Measurements from ENCODE around the gene TCEAL3.
"Not testable (repeated sequence)": the region's sequence is repeated elsewhere in the genome, so short reads cannot be mapped to it uniquely, and the experiment has no call there.

Gene TCEAL3

GRCh38 chrX:103647630-103648029, 39.9 kb downstream of the TCEAL3 start:
- H3K9me3 ChIP-seq = no peaks in the 10 kb centered on the region
- H3K4me3 ChIP-seq (ENCODE audit: low read depth in 1 of 2, low read length in 1 of 2) = no peak overlapping the region
- no peaks in the 10 kb centered on the region for H3K4me1 ChIP-seq (ENCODE audit: control insufficient read depth in 1 of 2, insufficient read depth in 1 of 2, low read depth in 1 of 2, low read length in 1 of 2)
- H3K36me3 ChIP-seq = no peaks in the 10 kb centered on the region
- no peak overlapping the region for H3K27ac ChIP-seq
- TF ChIP-seq CTCF (IDR thresholded peaks at IDR 0.05) = no peak
- no peaks in the 10 kb centered on the region for H3K27me3 ChIP-seq

- Histone ChIP-seq H3K4me1 (ENCODE audit: control insufficient read depth in 1 of 2, insufficient read depth in 1 of 2, low read depth in 1 of 2, low read length in 1 of 2) (no peaks in the 10 kb centered on the region), H3K27me3 (no peaks in the 10 kb centered on the region), H3K36me3 (no peaks in the 10 kb centered on the region), H3K27ac (no peak overlapping the region), H3K4me3 (ENCODE audit: low read depth in 1 of 2, low read length in 1 of 2) (no peak overlapping the region), H3K9me3 (no peaks in the 10 kb centered on the region)
- TF ChIP-seq CTCF (IDR thresholded peaks at IDR 0.05) = no peak
Observed at GRCh38 chrX:103651151-103651773, 43.5 kb downstream of the TCEAL3 start.

- not testable (repeated sequence) for H3K4me3 ChIP-seq (ENCODE audit: low read depth in 1 of 2, low read length in 1 of 2); H3K9me3 ChIP-seq; H3K27me3 ChIP-seq; H3K27ac ChIP-seq; H3K4me1 ChIP-seq (ENCODE audit: control insufficient read depth in 1 of 2, insufficient read depth in 1 of 2, low read depth in 1 of 2, low read length in 1 of 2); H3K36me3 ChIP-seq
Observed at GRCh38 chrX:103655230-103656000, 47.7 kb downstream of the TCEAL3 start.

GRCh38 chrX:103656617-103657016, 48.9 kb downstream of the TCEAL3 start:
- Histone ChIP-seq H3K4me1 (ENCODE audit: control insufficient read depth in 1 of 2, insufficient read depth in 1 of 2, low read depth in 1 of 2, low read length in 1 of 2) (no peaks in the 10 kb centered on the region), H3K27me3 (no peaks in the 10 kb centered on the region), H3K4me3 (ENCODE audit: low read depth in 1 of 2, low read length in 1 of 2) (no peak overlapping the region), H3K9me3 (no peaks in the 10 kb centered on the region), H3K36me3 (no peaks in the 10 kb centered on the region), H3K27ac (no peak overlapping the region)
- no peak for TF ChIP-seq CTCF (IDR thresholded peaks at IDR 0.05)

- not testable (repeated sequence) for H3K9me3 ChIP-seq; H3K27me3 ChIP-seq; H3K36me3 ChIP-seq; H3K4me3 ChIP-seq (ENCODE audit: low read depth in 1 of 2, low read length in 1 of 2); H3K4me1 ChIP-seq (ENCODE audit: control insufficient read depth in 1 of 2, insufficient read depth in 1 of 2, low read depth in 1 of 2, low read length in 1 of 2); H3K27ac ChIP-seq
Observed at GRCh38 chrX:103657066-103657465, 49.3 kb downstream of the TCEAL3 start.

GRCh38 chrX:103658681-103659433, 51.1 kb downstream of the TCEAL3 start:
- Histone ChIP-seq H3K27ac (no peak overlapping the region), H3K4me3 (ENCODE audit: low read depth in 1 of 2, low read length in 1 of 2) (no peak overlapping the region), H3K9me3 (no peaks in the 10 kb centered on the region), H3K4me1 (ENCODE audit: control insufficient read depth in 1 of 2, insufficient read depth in 1 of 2, low read depth in 1 of 2, low read length in 1 of 2) (no peaks in the 10 kb centered on the region), H3K36me3 (no peaks in the 10 kb centered on the region), H3K27me3 (peaks cover 20% of the 10 kb centered on the region)
- TF ChIP-seq CTCF (IDR thresholded peaks at IDR 0.05) = no peak

GRCh38 chrX:103659460-103659859, 51.7 kb downstream of the TCEAL3 start:
- H3K27ac ChIP-seq; H3K4me3 ChIP-seq (ENCODE audit: low read depth in 1 of 2, low read length in 1 of 2); H3K36me3 ChIP-seq; H3K4me1 ChIP-seq (ENCODE audit: control insufficient read depth in 1 of 2, insufficient read depth in 1 of 2, low read depth in 1 of 2, low read length in 1 of 2); H3K9me3 ChIP-seq: not testable (repeated sequence)
- H3K27me3 ChIP-seq = peaks cover 26% of the 10 kb centered on the region

Measured in neutrophil (primary cell).